Gastroesophageal sphincter (tissue), 4 donors: ENCODE results near the gene PRRX2. TPM values are rescaled to one million over a fixed set of nuclear protein-coding genes. Genes with fewer than 3 reads are reported as not detected.

ENCODE experiments used
- ATAC-seq: fragments of 150-250 bp; one replicate; pipeline ENCODE4 v1.9.1; 2016; ENCODE audit warnings: mild to moderate bottlenecking, moderate library complexity
- H3K27ac ChIP-seq, 4 donors: fragments of 200-600 bp; sonication (generic) in 3 of 4; 1 replicate in 3 of 4; 2 replicates in 1 of 4; pipeline ENCODE4 v1.5.1; 2016 to 2019
- H3K27me3 ChIP-seq: fragments of 200-600 bp; sonication (generic); one replicate; pipeline ENCODE4 v1.5.1; 2019
- H3K36me3 ChIP-seq, 2 donors: fragments of 200-600 bp; sonication (generic); one replicate each; pipeline ENCODE4 v1.5.1; 2019; ENCODE audit warnings: control low read depth in 1 of 2
- H3K4me1 ChIP-seq, 3 donors: fragments of 200-600 bp; sonication (generic); 1 replicate in 2 of 3; 2 replicates in 1 of 3; pipeline ENCODE4 v1.5.1; 2016 to 2019; ENCODE audit warnings: control low read depth in 2 of 3
- H3K4me3 ChIP-seq, 2 donors: fragments of 200-600 bp; sonication (generic); one replicate each; pipeline ENCODE4 v1.5.1; 2019; ENCODE audit warnings: mild to moderate bottlenecking in 1 of 2, moderate library complexity in 1 of 2
- H3K9me3 ChIP-seq, 3 donors: fragments of 200-600 bp; sonication (generic); one replicate each; pipeline ENCODE4 v1.5.1; 2017 to 2019; ENCODE audit warnings: control low read depth in 2 of 3
- EP300 ChIP-seq: sonication (generic); formaldehyde crosslinking; IDR thresholded peaks from one replicate; pipeline ENCODE4 v1.6.1; 2017; ENCODE audit warnings: antibody characterized with exemption, mild to moderate bottlenecking
- POLR2A ChIP-seq, 2 donors: fragments of 450-650 bp; IDR thresholded peaks; one replicate each; pipeline ENCODE4 v1.6.1; 2017; ENCODE audit warnings: antibody characterized with exemption in 2 of 2, mild to moderate bottlenecking in 2 of 2, moderate library complexity in 1 of 2
- POLR2AphosphoS5 ChIP-seq: sonication (generic); formaldehyde crosslinking; IDR thresholded peaks from one replicate; pipeline ENCODE4 v1.6.1; 2017; ENCODE audit warnings: antibody characterized with exemption
- WGBS, 2 donors: methylation state at CpG; one replicate each; pipeline ENCODE4 v1.1.5; 2018; ENCODE audit warnings: low coverage in 1 of 2; 5-methylcytosine and 5-hydroxymethylcytosine counted together
- total RNA-seq, 4 donors: library from RNA; depleted of rRNA; stranded (reverse); fragments of >200 nt; gene quantifications; one replicate each; pipeline ENCODE4 v1.1.0, GENCODE V29; 2016
- TF ChIP-seq, protein P1 (sequence below), 4 experiments: fragments of 200-600 bp in 2 of 4; fragments of 450-650 bp in 2 of 4; sonication (generic) in 1 of 4; IDR thresholded peaks; one replicate each; pipeline ENCODE4 v1.5.1; 2017 to 2019; ENCODE audit warnings: antibody characterized with exemption in 4 of 4, mild to moderate bottlenecking in 2 of 4, moderate library complexity in 2 of 4

Gene PRRX2
- total RNA-seq, 4 donors from 2014 or later, result 0.93 to 12.1 (median 7.1) TPM

DNA sequence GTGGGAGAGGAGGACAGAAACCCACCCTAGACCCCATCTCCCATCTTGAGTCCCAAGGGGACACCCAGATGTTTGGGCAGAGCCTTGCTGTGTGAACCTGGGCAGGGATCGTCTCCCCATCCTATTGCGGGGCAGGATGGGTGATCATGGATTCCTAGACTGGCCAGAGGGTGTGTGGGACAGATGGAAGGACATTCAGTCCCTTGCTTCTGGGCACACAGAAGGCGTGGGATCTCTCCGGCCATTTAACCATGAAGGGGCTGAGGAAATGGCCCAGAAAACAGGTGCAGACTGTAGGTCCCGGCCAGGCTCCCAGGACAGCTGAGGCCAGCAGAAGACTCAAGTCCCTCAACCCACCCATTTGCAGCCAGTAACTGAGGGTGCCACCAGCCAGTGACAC, 57.5 kb downstream of the PRRX2 start:
- no CpG with 5 or more reads among the region's 5 CpGs for WGBS, 2 donors
- Histone ChIP-seq H3K4me1 (peaks cover 0 to 23% (median 0%) of the 10 kb centered on the region in 3 donors), H3K4me3 (no peak overlapping the region), H3K27ac (no peak overlapping the region), H3K27me3 (no peaks in the 10 kb centered on the region), H3K36me3 (no peaks in the 10 kb centered on the region), H3K9me3 (no peaks in the 10 kb centered on the region)
- TF ChIP-seq EP300 (no peak), POLR2A (IDR thresholded peaks at IDR 0.05) (no peak), POLR2AphosphoS5 (no peak)
- TF ChIP-seq, protein P1, sequence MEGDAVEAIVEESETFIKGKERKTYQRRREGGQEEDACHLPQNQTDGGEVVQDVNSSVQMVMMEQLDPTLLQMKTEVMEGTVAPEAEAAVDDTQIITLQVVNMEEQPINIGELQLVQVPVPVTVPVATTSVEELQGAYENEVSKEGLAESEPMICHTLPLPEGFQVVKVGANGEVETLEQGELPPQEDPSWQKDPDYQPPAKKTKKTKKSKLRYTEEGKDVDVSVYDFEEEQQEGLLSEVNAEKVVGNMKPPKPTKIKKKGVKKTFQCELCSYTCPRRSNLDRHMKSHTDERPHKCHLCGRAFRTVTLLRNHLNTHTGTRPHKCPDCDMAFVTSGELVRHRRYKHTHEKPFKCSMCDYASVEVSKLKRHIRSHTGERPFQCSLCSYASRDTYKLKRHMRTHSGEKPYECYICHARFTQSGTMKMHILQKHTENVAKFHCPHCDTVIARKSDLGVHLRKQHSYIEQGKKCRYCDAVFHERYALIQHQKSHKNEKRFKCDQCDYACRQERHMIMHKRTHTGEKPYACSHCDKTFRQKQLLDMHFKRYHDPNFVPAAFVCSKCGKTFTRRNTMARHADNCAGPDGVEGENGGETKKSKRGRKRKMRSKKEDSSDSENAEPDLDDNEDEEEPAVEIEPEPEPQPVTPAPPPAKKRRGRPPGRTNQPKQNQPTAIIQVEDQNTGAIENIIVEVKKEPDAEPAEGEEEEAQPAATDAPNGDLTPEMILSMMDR (IDR thresholded peaks at IDR 0.05), result no peak
- no peak for ATAC-seq

DNA sequence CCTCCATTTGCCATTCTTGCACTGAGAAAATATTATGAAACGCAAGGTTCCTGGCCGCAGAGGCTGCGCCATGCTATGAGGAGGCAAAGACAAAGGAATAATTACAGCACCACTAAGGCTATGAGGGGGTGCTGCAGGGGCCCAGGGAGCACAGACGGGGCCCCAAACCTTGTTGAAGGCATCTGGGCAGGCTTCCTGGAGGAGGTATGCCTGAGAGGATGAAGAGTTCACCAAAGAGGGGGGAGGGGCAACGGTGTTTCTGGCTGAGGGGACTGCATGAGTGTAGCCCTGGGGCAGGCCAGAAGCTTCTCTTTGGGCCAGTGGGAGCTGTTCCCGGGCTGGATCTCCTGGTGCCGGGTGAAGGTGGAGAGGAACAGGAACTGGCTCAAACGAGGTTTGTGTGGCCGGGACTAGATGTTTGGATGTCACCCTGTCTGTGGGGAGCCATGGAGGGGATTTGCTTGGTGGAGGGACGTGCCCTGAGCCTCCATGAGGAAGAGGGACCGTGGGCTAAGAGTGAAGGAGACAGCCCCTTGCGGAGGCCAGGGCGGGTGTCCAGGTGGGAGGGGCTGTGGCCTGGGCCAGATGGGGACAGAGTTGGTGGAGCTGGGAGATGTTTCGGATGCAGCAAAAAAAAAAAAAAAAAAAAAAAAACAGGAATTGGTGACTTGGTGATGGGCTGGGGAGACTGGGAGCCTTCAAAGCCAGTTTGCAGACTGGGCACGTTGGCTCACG, 59.2 kb downstream of the PRRX2 start:
- WGBS, 2 donors, result 72 to 80% methylated on average over 3 to 6 of the region's 16 CpGs
- H3K4me1 ChIP-seq, result peaks cover 0 to 23% (median 0%) of the 10 kb centered on the region in 3 donors
- no peak for ATAC-seq
- no peak overlapping the region for H3K27ac ChIP-seq
- TF ChIP-seq EP300, result no peak
- no peak for TF ChIP-seq POLR2A (IDR thresholded peaks at IDR 0.05)
- TF ChIP-seq, protein P1 (IDR thresholded peaks at IDR 0.05), result no peak
- no peak for TF ChIP-seq POLR2AphosphoS5
- no peaks in the 10 kb centered on the region for H3K27me3 ChIP-seq
- no peaks in the 10 kb centered on the region for H3K9me3 ChIP-seq
- H3K36me3 ChIP-seq, result no peaks in the 10 kb centered on the region
- no peak overlapping the region for H3K4me3 ChIP-seq

DNA sequence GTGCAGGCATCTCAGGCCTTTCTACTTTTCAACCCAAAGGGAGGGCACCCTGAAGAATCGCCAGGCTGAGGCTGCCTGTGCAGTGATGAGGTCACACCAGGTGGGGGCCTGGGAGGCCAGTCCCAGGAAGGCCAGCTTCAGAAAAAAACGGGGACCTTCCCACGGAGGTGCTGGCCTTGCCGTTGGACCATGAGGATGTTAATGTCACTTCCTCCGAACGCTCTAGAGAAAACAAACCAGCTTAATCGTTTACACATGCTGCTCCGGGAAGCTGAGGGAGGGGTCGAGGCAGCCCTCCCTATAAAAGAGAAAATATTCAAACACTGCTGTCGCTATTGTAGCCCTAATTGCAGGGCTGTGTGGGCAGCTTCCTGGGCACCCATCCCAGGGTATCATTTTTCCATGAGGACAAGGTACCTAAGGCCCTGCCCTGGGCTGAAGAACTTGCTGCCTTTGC, 60.4 kb downstream of the PRRX2 start:
- Histone ChIP-seq H3K27ac (peak overlapping the region in 2 of 4 donors; percentile 22 to 33), H3K9me3 (no peaks in the 10 kb centered on the region), H3K4me3 (no peak overlapping the region), H3K4me1 (peaks cover 0 to 23% (median 0%) of the 10 kb centered on the region in 3 donors), H3K36me3 (no peaks in the 10 kb centered on the region), H3K27me3 (no peaks in the 10 kb centered on the region)
- WGBS, 2 donors, result 0 to 13% methylated on average over 1 to 9 of the region's 10 CpGs
- TF ChIP-seq, protein P1 (IDR thresholded peaks at IDR 0.05), result no peak
- TF ChIP-seq EP300, result no peak
- TF ChIP-seq POLR2AphosphoS5, result no peak
- TF ChIP-seq POLR2A (IDR thresholded peaks at IDR 0.05), result no peak
- no peak for ATAC-seq

DNA sequence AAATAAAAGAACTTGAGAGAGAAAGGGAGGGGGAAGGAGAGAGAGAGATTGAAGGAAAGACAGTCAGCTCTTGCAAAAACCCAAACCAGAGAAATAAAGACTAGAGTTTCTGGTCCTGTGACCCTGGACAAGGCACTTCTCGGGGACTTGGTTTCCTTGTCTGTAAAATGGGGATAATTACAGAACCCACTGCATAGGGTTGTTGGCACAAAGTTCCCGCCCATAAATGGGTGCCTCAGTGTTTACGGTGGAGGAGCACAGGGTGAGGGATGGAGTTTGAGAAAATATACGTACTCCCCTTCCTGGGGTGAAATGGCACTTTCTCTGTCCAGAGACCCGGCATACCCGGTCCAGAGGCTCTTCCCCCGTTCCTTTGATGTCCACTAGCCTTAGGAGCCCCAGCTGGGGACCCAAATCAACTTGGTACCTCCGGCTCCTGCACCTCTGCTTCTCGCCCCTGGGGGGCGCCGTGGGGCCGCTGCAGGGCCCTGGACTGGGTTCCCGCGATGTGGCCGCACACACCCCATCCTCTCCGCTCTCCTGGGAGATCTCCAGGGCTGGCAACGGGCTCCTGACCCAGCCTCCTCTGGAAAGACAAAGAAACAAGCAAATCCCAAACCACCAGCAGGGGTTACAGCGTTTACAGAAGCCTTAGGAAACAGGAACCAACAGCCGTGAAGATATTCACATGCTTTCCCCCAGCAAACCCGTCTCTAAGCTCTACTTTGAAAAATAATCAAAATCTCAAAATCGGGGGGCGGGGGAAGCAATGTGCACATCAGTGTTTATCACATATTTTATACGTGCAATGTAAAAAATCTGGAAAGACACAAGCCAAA, 61.1 kb downstream of the PRRX2 start:
- ATAC-seq, result peak; percentile 91
- peak overlapping the region in 2 of 4 donors; percentile 22 to 33 for H3K27ac ChIP-seq
- H3K9me3 ChIP-seq, result no peaks in the 10 kb centered on the region
- peak overlapping the region in 1 of 2 donors; percentile 6 for H3K4me3 ChIP-seq
- peaks cover 3% of the 10 kb centered on the region for H3K27me3 ChIP-seq
- TF ChIP-seq, protein P1 (IDR thresholded peaks at IDR 0.05), result peak in 3 of 4 experiments; percentile 73 to 97 (median 83)
- TF ChIP-seq EP300 (no peak), POLR2A (IDR thresholded peaks at IDR 0.05) (no peak), POLR2AphosphoS5 (no peak)
- 22 to 24% methylated on average over 9 to 14 of the region's 23 CpGs for WGBS, 2 donors
- peaks cover 0 to 23% (median 0%) of the 10 kb centered on the region in 3 donors for H3K4me1 ChIP-seq
- no peaks in the 10 kb centered on the region for H3K36me3 ChIP-seq
